SK-N-MC (cell line): ENCODE results near the gene EPN2.

Experiments
- EZH2 ChIP-seq: fragments of 200-600 bp; sonication (generic); IDR thresholded peaks from one replicate; pipeline ENCODE4 v1.6.1; 2017; ENCODE audit warnings: antibody characterized with exemption
- POLR2AphosphoS5 ChIP-seq: IDR thresholded peaks from 2 replicates; pipeline ENCODE4 v1.6.1; 2012; ENCODE audit warnings: mild to moderate bottlenecking, low read depth, low read length, borderline replicate concordance

DNA sequence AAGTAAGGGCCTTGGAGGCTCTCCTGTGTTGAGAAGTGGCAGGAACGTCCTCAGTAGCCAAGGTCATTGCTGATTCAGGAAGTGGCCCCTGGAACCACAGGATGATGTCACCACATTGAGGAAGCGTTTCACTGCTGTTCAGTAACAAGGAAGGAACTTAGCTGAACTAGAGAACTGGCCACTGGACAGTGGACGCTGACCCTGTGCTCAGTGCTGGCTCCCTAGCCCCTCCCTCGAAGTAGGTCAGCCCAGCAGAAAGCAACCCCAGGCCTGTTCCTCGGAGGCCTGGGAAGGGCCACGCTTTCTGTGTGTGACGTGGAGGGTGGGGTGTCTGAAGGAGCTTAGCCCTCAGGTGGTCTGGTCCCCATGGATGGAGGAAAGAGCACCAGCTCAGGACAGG is 67.0 kb downstream of the EPN2 start:
- no peak for TF ChIP-seq POLR2AphosphoS5
- no peak for TF ChIP-seq EZH2
